Endothelial cell of hepatic sinusoid (primary cell): ENCODE results near the gene E2F8.

Experiments used
- in situ Hi-C: cut with HindIII; loops from 2 replicates; pipeline ENCODE4 v1.10.0; 2017; ENCODE audit warnings: low sequenced_read_pairs

The E2F8 gene

DNA sequence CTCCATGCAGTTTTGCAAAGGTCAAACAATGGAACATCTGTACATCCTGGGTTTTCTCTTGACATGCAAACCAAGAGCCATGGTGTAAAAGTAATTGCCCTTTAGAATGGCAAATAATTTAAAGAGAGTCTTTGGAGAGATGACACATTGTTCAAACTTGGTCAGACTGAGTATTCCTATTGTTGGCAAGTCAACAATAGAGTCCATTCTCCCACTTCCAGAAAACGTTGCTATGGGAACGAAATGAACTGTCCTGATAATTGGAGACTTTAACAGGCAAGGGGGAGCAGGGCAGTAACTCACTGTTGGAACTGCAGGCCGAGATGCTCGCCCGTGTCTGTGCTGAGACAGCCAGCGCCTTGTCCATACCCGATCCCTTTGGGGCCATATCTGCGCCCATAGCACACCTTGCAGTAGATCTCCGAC is 52.9 kb downstream of the E2F8 start:
- in situ Hi-C loops = no loop called here

DNA sequence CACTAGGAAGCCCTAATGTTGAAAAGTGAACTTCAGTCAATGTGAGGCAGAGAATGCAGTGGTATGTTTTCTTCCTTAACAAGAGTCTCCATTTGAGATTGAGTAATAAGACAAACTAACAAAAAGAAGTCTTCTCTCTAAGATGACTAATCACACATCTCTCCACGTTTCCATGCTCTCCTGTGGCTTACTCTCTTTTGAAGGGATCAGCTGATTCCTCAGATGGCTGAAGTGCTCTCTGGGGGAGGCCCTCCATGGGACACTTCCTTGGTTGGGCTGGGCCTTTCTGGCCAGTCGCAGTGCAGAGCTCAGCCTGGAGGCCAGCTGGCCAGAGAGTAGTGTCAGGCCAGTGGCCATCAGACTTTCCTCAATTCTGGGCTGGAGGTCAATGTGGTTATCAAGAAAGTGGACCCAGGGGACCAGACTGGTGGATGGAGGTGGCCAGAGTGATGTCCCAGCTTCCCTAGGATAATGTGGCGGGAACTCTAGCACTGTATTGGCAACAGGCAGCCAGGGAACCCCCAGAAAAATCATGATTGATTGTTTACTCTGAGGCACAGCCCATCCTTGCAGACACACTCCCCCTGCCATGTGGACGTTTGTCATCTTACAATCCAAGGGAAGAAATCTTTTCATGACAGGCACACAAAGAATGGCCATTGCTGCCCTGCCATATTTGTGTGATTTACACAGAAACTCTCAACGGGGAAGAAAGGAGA is 53.5 kb downstream of the E2F8 start:
- in situ Hi-C loops = no loop called here

DNA sequence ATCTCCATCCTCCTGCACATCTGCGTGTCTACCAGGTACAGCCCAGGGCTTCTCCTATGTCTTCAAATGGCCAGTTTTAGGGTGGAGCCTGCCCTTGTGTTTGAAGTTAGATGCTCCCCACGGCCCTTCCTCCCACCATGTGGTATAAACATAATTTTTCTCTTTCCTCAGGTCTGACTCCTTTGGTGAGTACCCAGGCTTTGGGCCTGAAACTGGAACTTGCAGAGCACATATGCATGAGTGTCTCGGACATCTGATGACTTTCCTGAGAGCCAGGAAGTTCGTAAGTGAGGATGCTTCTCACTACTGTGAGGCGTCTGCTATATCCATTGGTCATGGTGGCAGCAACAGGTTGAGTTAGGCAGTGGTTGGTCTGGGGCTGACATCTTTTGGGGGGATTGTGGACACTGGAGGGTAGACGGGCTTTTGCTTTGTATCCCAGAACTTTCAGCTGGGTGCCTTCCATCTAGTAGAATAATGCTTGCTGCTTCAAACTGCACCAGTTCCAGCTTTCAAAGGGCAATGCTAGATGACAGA is 55.2 kb downstream of the E2F8 start:
- in situ Hi-C loops = no loop called here

DNA sequence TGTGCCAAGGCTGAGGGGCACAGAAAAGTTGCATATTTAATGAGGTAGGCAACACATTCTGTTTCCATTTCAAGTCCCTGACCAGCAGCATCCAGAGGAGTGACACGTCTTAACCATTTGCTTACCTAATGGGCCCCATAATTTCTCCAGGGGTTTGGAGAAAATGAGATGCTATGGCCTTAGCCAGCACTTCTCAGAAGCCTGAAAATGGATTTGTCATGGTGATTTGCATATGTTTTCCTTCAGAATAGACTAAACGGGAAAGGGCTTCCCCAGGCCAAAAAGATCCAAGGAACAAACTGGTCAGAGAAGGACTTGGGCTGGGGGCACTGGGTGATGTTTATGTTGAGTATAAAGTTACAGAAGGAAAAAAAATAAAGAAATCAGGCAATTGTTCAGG is 55.7 kb downstream of the E2F8 start:
- in situ Hi-C loops = no loop called here

DNA sequence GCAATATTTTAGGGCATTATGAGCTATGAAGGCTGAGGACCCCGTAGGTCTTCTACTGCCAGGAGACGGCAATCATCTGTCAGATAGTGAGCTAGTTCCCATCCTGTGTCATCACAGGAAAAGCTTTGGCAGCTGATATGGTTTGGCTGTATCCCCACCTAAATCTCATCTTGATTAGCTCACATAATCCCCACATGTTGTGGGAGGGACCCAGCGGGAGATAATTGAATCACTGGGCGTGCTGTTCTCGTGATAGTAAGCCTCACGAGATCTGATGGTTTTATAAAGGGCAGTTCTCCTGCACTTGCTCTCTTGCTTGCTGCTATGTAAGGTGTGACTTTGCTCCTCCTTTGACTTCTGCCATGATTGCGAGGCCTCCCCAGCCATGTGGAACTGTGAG is 57.1 kb downstream of the E2F8 start:
- in situ Hi-C loops = no loop called here

DNA sequence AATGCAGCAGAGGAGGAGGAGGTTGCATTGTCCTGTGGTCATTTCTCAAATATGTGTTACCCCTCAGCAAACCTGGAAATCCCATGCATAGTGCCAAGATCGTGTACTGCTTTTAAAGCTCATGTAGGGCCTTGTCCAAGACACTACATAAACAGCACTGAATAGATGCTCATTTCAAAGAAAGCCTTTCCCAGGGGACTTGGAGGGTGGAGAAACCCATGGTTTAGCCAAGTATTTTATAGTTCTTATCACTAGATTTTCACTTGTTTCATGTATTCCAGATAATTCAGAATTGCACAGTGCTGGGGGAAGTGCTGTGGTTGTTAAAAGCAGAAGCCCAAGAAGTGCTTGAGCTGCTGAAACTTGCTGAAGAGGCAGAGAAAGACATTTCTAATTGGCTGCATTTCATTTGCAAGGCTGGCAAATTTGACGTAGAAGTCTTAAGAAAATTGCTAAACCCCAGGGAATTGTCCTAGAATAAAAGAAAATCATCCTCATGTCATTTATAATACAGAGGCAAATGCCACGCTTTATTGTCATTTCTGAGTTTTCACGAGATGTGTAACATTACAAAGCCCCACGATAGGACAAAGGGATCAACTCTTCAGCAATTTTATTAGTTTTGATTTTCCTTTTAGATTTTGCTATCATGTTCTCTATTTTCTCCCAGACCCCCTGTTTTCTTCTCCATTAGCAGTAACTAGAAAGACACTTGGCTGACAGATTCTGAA is 59.0 kb downstream of the E2F8 start:
- in situ Hi-C loops = no loop called here

DNA sequence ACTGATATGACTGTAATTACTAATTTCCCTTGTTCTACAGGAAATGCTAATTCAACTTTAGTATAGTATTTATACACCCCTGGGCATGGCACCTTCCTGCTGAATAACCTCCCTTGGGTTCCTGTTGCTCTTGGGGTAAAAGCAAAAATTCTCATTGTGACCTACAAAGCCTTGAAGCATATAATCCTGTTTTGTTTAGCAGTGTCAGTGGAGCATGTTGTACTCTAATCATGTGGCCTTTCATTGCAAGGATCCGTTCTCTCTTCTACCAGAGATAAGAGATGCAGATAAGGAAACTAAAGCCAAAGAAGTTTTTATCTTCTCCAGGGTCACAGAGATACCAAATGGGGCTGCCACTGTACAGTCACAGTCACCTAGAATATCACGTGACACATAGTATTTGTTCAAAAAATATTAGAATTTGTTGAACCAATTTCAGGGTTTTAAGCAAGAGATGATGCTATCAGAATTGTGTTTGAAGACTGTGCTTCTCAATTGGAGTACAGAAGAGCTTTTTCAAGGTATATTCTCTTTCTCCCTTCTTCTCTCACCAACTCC is 64.0 kb downstream of the E2F8 start:
- in situ Hi-C loops = no loop called here
